PC-9 (cell line): ENCODE data around the gene PCGF2. TPM values are rescaled to one million over a fixed set of nuclear protein-coding genes. Genes with fewer than 3 reads are reported as not detected.

Source experiments
- BruUV-seq: library from RNA; stranded (reverse); fragments of 400-500 nt; replicated peaks from 2 replicates; lab custom pipeline; 2021; lab: Mats Ljungman, UMichigan
- CTCF ChIA-PET: fragments of 300-600 bp; sonication (Branson Sonifier 250); formaldehyde crosslinking; loops from one replicate; lab custom pipeline; 2022; ENCODE audit warnings: antibody characterized with exemption; lab: Charles Lee
- POLR2A ChIA-PET: fragments of 300-600 bp; sonication (Branson Sonifier 250); formaldehyde crosslinking; loops from one replicate; lab custom pipeline; 2022; ENCODE audit warnings: antibody characterized with exemption; ENCODE audit not compliant: unreplicated experiment; lab: Charles Lee
- DNase-seq, 2 experiments: peaks; one replicate each; pipeline versions ENCODE4 v3.0.0 to v3.0.0-alpha.2; 2015 to 2022; ENCODE audit warnings: mixed read lengths in 1 of 2
- H2AFZ ChIP-seq: fragments of 200-600 bp; sonication (generic); 2 replicates; pipeline ENCODE4 v1.8.1; 2017; ENCODE audit warnings: antibody characterized with exemption
- H3F3A ChIP-seq: fragments of 200-600 bp; sonication (generic); 2 replicates; pipeline ENCODE4 v1.8.1; 2017; ENCODE audit warnings: antibody characterized with exemption, mild to moderate bottlenecking, low read depth; ENCODE audit not compliant: insufficient read depth
- H3K27ac ChIP-seq: fragments of 200-600 bp; sonication (generic); 2 replicates; pipeline ENCODE4 v1.6.1; 2016; ENCODE audit warnings: mixed run types
- H3K27me3 ChIP-seq: fragments of 200-600 bp; sonication (generic); 2 replicates; pipeline ENCODE4 v1.6.1; 2016; ENCODE audit warnings: low read depth, mixed run types; ENCODE audit not compliant: insufficient read depth
- H3K36me3 ChIP-seq: fragments of 200-600 bp; sonication (generic); 2 replicates; pipeline ENCODE4 v1.6.1; 2016; ENCODE audit warnings: low read depth, mixed run types
- H3K4me1 ChIP-seq: fragments of 200-600 bp; sonication (generic); replicated peaks from 2 replicates; pipeline ENCODE4 v1.6.1; 2016; ENCODE audit warnings: mixed run types; ENCODE audit not compliant: insufficient read depth
- H3K4me2 ChIP-seq: fragments of 200-600 bp; sonication (generic); 2 replicates; pipeline ENCODE4 v1.6.1; 2017; ENCODE audit warnings: mixed run types
- H3K4me3 ChIP-seq: fragments of 200-600 bp; sonication (generic); 2 replicates; pipeline ENCODE4 v1.6.1; 2016; ENCODE audit warnings: mixed run types
- H3K79me2 ChIP-seq: fragments of 200-600 bp; sonication (generic); 2 replicates; pipeline ENCODE4 v1.6.1; 2017; ENCODE audit warnings: low read depth, mixed run types
- H3K9me2 ChIP-seq: fragments of 200-600 bp; sonication (generic); 2 replicates; pipeline ENCODE4 v1.8.1; 2017; ENCODE audit warnings: mild to moderate bottlenecking; ENCODE audit not compliant: insufficient read depth
- H3K9me3 ChIP-seq: fragments of 200-600 bp; sonication (generic); 2 replicates; pipeline ENCODE4 v1.8.1; 2016; ENCODE audit warnings: low read depth; ENCODE audit not compliant: insufficient read depth
- H4K20me1 ChIP-seq: fragments of 200-600 bp; sonication (generic); 2 replicates; pipeline ENCODE4 v1.8.1; 2017; ENCODE audit not compliant: insufficient read depth
- EZH2 ChIP-seq: fragments of 200-600 bp; sonication (generic); IDR thresholded peaks from 2 replicates; pipeline ENCODE4 v1.8.0; 2017; ENCODE audit warnings: antibody characterized with exemption, low read depth
- intact Hi-C: fragments of 100-400 bp; cut with micrococcal nuclease; formaldehyde crosslinking; loops from one replicate; pipeline ENCODE4 v1.10.0; 2022; ENCODE audit not compliant: unreplicated experiment
- total RNA-seq: library from RNA; stranded (reverse); gene quantifications from 2 replicates; pipeline ENCODE4 v1.2.3, GENCODE V29; 2021
- TF ChIP-seq, protein P1 (sequence below): fragments of 200-600 bp; sonication (generic); conservative IDR thresholded peaks from 2 replicates; pipeline ENCODE4 v1.6.1; 2017; ENCODE audit warnings: mixed run types, antibody characterized with exemption, mild to moderate bottlenecking, moderate library complexity

The PCGF2 gene
- total RNA-seq, 1 experiment from 2014 or later, result 43.3 TPM

DNA sequence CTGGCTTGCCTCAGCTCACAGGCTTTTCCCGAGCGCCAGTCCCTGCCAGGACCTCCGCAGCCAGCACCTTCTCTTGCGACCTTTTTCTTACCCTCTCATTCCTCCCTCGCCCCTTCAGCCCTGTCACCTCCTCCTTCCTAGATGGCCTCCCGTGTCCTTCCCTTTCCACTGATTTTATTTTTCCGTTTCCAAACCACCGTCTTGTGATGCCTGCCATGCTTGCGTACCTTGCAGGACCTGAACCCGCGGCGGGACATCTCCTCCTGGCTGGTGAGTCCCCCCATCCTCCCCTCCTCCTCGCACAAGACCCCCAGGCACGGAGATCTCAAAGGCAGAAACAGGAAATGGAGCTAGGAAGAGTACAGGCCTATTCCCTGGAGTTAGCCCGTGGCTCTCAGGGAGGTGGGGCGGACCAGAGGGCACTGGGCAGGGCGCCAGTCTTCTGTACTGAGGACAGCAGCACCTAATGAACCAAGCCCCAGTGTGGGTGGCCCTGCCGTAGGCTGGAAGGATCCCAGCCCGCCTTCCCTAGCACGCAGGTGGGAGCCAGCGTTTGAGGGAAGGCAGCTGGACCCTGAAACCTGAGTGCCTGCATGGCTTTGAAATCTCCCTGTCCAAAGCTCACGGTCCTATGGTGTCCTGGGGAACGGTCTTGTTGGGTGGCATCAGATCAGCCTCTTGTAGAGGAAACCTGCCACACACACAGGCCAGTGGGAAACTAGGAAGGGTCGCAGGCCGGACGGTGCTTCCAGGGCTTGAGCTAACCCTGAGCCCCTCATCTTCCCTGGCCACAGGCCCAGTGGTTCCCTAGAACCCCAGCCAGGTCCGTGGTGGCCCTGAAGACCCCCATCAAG is 17.4 kb downstream of the PCGF2 start:
- no peak for TF ChIP-seq EZH2
- TF ChIP-seq, protein P1, sequence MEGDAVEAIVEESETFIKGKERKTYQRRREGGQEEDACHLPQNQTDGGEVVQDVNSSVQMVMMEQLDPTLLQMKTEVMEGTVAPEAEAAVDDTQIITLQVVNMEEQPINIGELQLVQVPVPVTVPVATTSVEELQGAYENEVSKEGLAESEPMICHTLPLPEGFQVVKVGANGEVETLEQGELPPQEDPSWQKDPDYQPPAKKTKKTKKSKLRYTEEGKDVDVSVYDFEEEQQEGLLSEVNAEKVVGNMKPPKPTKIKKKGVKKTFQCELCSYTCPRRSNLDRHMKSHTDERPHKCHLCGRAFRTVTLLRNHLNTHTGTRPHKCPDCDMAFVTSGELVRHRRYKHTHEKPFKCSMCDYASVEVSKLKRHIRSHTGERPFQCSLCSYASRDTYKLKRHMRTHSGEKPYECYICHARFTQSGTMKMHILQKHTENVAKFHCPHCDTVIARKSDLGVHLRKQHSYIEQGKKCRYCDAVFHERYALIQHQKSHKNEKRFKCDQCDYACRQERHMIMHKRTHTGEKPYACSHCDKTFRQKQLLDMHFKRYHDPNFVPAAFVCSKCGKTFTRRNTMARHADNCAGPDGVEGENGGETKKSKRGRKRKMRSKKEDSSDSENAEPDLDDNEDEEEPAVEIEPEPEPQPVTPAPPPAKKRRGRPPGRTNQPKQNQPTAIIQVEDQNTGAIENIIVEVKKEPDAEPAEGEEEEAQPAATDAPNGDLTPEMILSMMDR, result no peak
- Histone ChIP-seq H3K27ac (peak overlapping the region; percentile 12; the same call in 1 of the 2 replicates), H3K79me2 (peaks cover 21% of the 10 kb centered on the region), H3K36me3 (no peaks in the 10 kb centered on the region), H3K4me3 (peak overlapping the region; percentile 96), H3F3A (peaks cover 54% of the 10 kb centered on the region), H4K20me1 (peaks cover 23% of the 10 kb centered on the region; the same call in 1 of the 2 replicates), H3K27me3 (no peaks in the 10 kb centered on the region), H3K9me3 (no peaks in the 10 kb centered on the region), H3K4me2 (peak overlapping the region; percentile 73), H2AFZ (peak overlapping the region; percentile 87), H3K9me2 (no peaks in the 10 kb centered on the region), H3K4me1 (peaks cover 11% of the 10 kb centered on the region)
- intact Hi-C loops, result no loop called here
- CTCF ChIA-PET, result interaction anchor here (0.6 to 0.7 kb wide), 3 partner anchors 10 to 900 kb away, joined by 3 to 4 read pairs (median 3); no protein-coding TSS in a partner anchor
- peak; percentile 64 to 74 for DNase-seq
- no TSS peak for BruUV-seq
- POLR2A ChIA-PET, result interaction anchor here (0.6 kb wide), 2 partner anchors 29 to 56 kb away, joined by 3 read pairs; no protein-coding TSS in a partner anchor

DNA sequence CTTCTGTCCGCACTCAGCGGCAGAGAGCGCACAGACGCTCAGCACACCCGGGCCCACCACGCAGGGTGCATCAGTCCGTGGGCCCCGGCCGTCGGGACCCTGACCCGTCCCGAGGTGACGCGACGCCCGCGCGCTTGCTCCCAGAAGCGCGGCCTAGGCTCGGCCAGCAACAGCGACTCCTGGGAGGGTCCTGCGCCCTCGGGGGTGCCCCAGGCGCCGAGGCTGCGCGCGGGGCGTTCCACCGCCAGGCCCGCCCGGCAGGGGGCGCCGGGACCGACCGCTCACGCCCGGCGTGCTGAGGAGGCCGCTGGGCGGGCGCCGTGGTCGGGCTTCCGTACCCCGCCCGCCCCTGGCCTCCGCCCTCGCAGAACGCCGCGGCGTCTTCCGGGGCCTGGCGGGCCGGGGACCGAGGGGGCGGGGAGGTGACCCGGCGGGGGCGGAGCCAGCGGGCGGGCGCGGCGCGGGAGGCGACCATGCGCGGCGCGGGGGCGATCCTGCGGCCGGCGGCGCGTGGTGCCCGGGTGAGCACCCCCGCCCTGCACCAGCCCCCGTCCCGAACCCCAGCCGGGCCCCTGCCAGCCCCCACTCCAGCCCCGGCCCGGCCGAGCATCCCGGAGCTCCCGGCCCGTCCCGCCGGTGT is 18.1 kb downstream of the PCGF2 start, which contains the start of gene CISD3:
TSS of gene CISD3 (plus strand) at position 456 of the 640 bp plus-strand sequence. CDS start at position 474, 18 bp downstream.
- CTCF ChIA-PET, result no interaction called here
- H4K20me1 ChIP-seq, result peaks cover 23% of the 10 kb centered on the region; the same call in 1 of the 2 replicates
- H3K9me2 ChIP-seq, result no peaks in the 10 kb centered on the region
- peak within 1 kb of the TSS; percentile 76 for H3K4me2 ChIP-seq
- POLR2A ChIA-PET, result no interaction called here
- DNase-seq, result peak; percentile 64 to 85
- no peaks in the 10 kb centered on the region for H3K27me3 ChIP-seq
- peaks cover 48% of the 10 kb centered on the region for H3F3A ChIP-seq
- H3K4me3 ChIP-seq, result peak within 1 kb of the TSS; percentile 96
- TF ChIP-seq, protein P1, result peak; percentile 61
- no peak for TF ChIP-seq EZH2
- intact Hi-C loops, result no loop called here
- H2AFZ ChIP-seq, result peak within 1 kb of the TSS; percentile 87
- H3K4me1 ChIP-seq, result peaks cover 11% of the 10 kb centered on the region
- H3K36me3 ChIP-seq, result no peaks in the 10 kb centered on the region
- H3K9me3 ChIP-seq, result no peaks in the 10 kb centered on the region
- peak within 1 kb of the TSS; percentile 12; the same call in 1 of the 2 replicates for H3K27ac ChIP-seq
- no TSS peak for BruUV-seq
- peaks cover 21% of the 10 kb centered on the region for H3K79me2 ChIP-seq

DNA sequence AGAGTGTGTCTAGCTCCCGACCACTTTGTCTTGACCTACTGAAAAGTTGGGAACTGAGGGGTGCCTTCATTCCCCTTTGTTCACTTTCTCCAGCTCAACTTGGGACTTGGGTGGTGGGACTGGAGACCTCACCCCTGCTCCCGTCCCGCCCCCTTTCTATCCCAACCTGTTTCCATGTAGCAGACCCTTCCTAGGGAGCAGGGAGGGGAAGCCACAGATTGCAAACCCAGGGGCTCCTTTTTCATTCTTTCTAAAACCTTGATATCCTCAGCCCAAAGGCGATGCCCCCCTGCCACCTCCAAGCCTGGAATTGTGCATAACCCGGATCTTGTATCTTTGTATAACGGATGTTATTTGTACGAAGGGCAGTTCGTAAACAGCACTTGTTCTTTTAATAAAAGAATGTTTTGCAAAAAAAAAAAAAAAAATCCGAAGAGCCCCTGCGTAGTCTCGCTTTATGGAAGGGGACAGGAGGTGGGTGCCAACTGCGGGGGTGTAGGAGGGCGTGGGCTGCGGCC is 18.7 kb downstream of the PCGF2 start:
- Histone ChIP-seq H3K79me2 (peaks cover 21% of the 10 kb centered on the region), H3K36me3 (no peaks in the 10 kb centered on the region), H3K9me2 (no peaks in the 10 kb centered on the region), H3F3A (peaks cover 43% of the 10 kb centered on the region; the same call in 1 of the 2 replicates), H3K4me1 (peaks cover 11% of the 10 kb centered on the region), H4K20me1 (peaks cover 21% of the 10 kb centered on the region; the same call in 1 of the 2 replicates), H3K27ac (no peak overlapping the region), H3K4me3 (peak overlapping the region; percentile 71), H2AFZ (no peak overlapping the region), H3K4me2 (peak overlapping the region; percentile 76), H3K27me3 (no peaks in the 10 kb centered on the region), H3K9me3 (no peaks in the 10 kb centered on the region)
- TF ChIP-seq EZH2, result no peak
- TF ChIP-seq, protein P1, result no peak
- no TSS peak for BruUV-seq
- ChIA-PET CTCF (no interaction called here), POLR2A (no interaction called here)
- intact Hi-C loops, result no loop called here
- DNase-seq, result no peak
